HL-60/S4 (cell line): Measurements from ENCODE around the gene AKR1C8.
"Not testable (repeated sequence)": the region's sequence is repeated elsewhere in the genome, so short reads cannot be mapped to it uniquely, and the experiment has no call there.

ENCODE experiments used
- in situ Hi-C: fragments of 300-500 bp; cut with MboI; formaldehyde crosslinking; loops from 2 replicates; pipeline ENCODE4 v1.14.3; 2022; ENCODE audit warnings: low sequenced_read_pairs

Gene AKR1C8

GRCh38 chr10:5184987-5185775, at the start of gene AKR1C8:
Gene AKR1C8, minus strand, starts transcription at chr10:5185150. Its CDS starts 46 bp downstream, at chr10:5185104.
- in situ Hi-C loops, result no loop called here

DNA sequence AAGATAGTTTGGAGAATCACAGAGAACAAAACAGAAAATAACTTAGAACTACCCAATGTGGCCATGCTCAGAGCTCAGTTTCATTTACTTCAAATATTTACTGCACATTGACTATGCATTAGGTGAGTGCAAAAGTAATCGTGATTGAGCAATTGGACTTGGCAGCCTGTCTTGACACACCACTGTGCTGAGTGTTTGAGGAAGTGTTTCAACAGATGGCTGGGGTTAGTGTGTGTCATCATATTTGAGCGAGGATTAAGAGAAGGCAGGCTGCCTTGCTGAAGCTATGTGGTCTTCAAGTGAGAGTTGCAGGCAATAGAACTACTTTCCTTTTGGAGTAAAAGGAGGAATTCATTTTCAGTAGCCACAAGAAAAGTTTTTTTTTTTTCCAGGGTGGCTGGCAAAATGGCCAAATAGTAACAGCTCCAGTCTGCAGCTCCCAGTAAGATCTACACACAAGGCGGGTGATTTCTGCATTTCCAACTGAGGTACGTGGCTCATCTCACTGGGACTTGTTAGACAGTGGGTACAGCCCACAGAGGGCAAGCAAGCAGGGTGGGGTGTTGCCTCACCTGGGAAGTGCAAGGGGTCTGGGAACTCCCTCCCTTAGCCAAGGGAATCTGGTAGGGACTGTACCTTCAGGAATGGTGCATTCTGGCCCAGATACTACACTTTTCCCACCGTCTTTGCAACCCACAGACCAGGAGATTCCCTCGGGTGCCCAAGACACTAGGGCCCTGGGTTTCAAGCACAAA, 49.3 kb upstream of the AKR1C8 start:
- in situ Hi-C loops, result no loop called here

DNA sequence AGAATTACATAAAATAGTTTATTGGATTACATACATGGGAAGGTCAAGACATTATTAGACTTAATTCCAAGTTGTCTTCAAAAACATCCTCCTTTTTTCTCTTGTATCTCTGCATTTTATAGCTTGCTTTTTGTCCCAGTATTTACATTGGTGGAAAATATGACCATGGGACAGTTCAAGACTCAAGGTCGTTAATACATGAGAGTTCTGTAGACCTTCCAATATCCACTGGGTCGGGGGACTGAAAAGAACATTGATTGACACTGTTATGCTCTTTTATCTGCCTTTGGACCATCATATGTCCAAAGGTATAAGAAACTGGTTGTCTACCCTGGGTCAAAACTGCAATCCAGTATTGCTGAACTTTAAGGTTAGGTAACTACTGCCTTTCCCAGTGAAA, 48.4 kb upstream of the AKR1C8 start:
- in situ Hi-C loops, result no loop called here

GRCh38 chr10:5229019-5229418, 44.1 kb upstream of the AKR1C8 start:
- in situ Hi-C loops, result no loop called here

DNA sequence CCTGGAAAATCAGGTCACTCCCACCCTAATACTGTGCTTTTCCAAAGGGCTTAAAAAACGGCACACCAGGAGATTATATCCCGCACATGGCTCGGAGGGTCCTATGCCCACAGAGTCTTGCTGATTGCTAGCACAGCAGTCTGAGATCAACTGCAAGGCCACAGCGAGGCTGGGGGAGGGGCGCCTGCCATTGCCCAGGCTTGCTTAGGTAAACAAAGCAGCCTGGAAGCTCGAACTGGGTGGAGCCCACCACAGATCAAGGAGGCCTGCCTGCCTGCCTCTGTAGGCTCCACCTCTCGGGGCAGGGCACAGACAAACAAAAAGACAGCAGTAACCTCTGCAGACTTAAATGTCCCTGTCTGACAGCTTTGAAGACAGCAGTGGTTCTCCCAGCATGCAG, 38.0 kb upstream of the AKR1C8 start:
- in situ Hi-C loops, result not testable (repeated sequence)

GRCh38 chr10:5219262-5219661, 34.3 kb upstream of the AKR1C8 start:
- in situ Hi-C loops, result no loop called here

GRCh38 chr10:5216801-5217200, 31.9 kb upstream of the AKR1C8 start:
- in situ Hi-C loops, result no loop called here

DNA sequence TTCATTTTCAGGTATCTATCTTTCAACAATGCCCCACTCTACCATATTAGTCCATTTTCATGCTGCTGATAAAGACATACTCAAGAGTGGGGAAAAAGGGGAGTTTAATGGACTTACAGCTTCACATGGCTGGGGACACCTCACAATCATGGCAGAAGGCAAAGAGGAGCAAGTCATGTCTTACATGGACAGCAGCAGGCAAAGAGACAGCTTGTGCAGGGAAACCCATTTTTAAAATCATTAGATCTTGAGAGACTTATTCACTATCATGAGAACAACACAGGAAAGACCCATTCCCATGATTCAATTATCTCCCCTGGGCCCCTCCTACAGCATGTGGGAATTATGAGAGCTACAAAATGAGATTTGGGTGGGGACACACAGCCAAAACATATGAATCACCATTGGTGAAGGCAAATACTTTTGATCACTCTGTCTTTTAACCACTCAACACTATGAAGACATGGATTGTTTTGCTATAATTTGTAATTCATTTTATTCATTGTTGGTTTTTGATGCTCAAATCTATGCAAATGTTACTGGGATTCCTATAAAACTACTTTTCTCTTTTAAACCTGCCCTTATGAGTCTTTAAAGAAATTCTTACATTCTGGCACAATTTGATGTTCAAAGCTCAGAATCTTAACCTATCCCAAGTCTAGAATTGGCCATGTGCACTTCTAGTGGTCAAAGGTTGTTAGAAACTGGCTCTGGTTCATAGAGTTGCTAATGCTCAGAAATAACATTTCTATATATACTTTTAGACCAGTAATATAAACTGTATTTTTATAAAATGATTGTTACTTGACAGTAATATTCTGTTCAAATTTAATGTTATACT, 27.0 kb upstream of the AKR1C8 start:
- in situ Hi-C loops, result no loop called here

DNA sequence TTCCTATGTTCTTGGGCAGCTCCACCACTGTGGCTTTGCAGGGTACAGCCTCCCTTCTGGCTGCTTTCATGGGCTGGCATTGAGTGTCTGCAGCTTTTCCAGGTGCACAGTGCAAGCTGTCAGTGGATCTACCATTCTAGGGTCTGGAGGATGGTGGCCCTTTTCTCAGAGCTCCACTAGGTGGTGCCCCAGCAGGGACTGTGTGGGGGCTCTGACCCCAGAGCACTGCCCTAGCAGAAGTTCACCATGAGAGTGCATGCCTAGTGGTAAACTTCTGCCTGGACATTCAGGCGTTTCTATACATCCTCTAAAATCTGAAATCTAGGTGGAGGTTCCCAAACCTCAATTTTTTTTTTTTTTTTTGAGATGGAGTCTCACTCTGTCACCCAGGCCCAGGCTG, 25.3 kb upstream of the AKR1C8 start:
- in situ Hi-C loops, result not testable (repeated sequence)

- in situ Hi-C loops, result not testable (repeated sequence)
Observed at GRCh38 chr10:5209776-5210175, 24.8 kb upstream of the AKR1C8 start.

DNA sequence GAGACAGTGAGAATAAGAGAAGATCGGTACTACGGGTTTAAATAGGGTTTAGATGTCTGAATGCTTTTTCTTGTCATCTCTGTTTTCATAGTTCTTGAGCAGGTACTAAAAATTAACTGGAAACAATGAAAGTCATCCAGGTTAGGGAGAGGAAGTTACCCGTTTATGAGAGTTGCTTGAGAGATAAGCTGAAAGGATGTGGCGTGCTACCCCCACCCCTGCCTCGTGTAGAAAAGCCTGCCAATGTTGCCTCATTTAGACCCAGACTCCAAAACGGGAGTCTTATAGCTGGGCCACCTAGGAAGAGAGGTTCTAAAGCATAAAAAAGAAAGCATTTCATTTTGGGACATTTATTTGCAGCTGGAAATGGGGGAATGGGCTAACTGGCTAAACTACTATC, 21.8 kb upstream of the AKR1C8 start:
- in situ Hi-C loops, result no loop called here

- in situ Hi-C loops, result no loop called here
Observed at GRCh38 chr10:5199398-5199797, 14.4 kb upstream of the AKR1C8 start.

GRCh38 chr10:5198386-5198785, 13.4 kb upstream of the AKR1C8 start:
- in situ Hi-C loops, result no loop called here

DNA sequence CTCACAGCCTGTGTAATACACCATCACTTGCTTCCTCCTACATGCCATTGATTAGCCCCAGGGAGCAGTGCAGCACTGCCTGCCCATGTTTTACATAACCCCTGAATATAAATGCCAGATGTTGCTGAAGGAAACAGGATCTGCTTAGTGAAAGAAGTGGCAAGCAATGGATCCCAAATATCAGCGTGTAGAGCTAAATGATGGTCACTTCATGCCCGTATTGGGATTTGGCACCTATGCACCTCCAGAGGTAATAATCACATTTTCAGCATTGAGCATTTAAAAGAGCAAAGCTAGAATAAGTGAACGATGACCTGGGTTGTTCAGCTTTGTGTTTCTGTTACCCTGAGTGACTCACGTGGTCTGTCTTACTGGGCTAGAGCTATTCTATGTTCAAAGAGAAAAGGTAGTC, 11.8 kb upstream of the AKR1C8 start, which contains the start of gene AKR1C4:
TSS of gene AKR1C4 (plus strand) at position 136 of the 412 bp plus-strand sequence. CDS start at position 167, 31 bp downstream.
- in situ Hi-C loops, result no loop called here

- in situ Hi-C loops, result no loop called here
Observed at GRCh38 chr10:5195727-5196374, 10.9 kb upstream of the AKR1C8 start.

DNA sequence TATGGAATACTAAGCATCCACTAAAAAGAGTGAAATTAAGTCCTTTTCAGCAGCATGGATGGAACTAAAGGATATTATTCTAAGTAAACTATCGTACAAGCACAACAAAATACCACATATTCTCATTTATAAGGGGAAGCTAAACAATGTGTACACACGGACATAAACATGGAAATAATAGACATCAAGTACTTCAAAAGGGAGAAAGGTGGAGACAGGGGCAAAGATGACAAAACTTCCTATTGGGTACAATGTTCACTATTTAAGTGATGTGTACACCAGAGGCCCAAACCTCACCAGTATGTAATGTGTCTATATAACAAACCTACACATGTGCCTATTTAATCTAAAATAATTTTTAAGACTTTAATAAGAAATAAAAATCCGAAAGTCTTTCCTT, 9.5 kb upstream of the AKR1C8 start:
- in situ Hi-C loops, result no loop called here

GRCh38 chr10:5188358-5188757, 3.4 kb upstream of the AKR1C8 start:
- in situ Hi-C loops, result no loop called here

DNA sequence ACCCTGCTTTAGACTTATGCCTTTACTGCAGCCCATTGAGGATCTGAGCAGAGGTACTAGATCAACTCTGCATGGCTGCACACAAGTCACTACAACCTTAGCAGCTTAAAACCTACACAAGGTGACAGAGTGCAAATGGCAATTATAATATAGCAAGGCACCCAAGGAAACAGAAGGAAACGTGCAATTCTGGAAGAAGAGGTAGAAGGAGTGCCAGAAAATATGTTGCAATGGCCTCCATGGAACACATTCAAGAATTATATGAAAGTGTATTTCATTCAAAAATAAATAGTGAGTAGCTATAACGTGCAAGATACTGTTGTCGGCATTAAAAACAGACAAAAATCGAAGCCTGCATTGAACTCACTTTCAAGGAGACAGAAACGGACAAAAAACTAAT, 2.9 kb upstream of the AKR1C8 start:
- in situ Hi-C loops, result no loop called here

DNA sequence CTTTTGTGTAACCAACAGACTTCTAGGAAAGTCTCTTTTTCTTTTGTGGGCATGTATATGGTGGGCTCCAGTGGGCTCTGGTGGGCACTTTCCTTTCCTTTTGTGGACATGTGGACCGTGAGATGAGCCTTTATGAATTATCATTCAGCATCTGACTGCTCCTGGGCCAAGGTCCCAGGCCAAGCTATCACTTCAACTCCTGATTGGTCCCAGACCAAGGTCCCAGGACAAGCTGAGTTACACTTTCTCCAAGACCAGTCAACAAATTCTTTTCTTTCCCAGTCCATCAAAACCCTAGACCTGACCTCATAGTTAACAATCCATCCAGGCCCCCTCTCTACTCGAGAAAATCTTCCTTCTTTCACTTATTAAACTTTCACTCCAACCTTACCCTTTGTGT, 1.0 kb downstream of the AKR1C8 start:
- in situ Hi-C loops, result no loop called here

DNA sequence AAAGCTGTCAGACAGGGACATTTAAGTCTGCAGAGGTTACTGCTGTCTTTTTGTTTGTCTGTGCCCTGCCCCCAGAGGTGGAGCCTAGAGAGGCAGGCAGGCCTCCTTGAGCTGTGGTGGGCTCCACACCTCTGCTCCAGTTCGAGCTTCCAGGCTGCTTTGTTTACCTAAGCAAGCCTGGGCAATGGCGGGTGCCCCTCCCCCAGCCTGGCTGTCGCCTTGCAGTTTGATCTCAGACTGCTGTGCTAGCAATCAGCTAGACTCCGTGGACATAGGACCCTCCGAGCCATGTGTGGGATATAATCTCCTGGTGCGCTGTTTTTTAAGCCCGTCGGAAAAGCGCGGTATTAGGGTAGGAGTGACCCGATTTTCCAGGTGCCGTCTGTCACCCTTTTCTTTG, 4.4 kb downstream of the AKR1C8 start:
- in situ Hi-C loops, result not testable (repeated sequence)

GRCh38 chr10:5175581-5175980, 9.4 kb downstream of the AKR1C8 start:
- in situ Hi-C loops, result not testable (repeated sequence)
